ENCODE results near the gene ANKRD55. TPM values are rescaled to one million over a fixed set of nuclear protein-coding genes. Genes with fewer than 3 reads are reported as not detected.
A peak's percentile ranks its signal among the peaks of the same experiment; 100 is the strongest.

ANKRD55 gene
- total and polyA plus RNA-seq, 9 of the 15 experiments (the other 6 are each of a cell fraction or from before 2014, with no cell fraction given), result 3.4 to 10.6 (median 6.5) TPM

DNA sequence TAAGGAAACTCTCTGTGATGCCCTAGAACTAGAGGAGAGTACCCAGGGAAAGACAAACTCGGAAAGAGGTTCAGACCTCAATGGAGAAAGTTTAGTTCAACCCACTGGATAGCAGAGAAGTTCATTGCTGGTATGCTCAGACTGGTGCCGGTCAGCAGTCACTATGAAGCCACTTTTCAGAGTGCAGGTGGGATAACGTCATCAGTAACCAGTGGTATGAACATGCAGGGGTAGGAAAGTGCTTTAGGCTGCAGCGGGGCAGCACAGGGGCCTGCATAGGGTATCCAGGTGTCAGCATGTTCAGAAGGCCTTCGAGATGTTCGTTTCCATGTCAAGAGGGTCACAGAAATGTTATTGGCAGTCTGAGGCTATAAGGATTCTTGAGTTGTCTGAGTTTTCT is 20.8 kb upstream of the ANKRD55 start:
- Histone ChIP-seq H3K9me3 (replicated peaks; ENCODE audit: control insufficient read depth, insufficient read depth, low read depth, low read length) (peaks cover 3% of the 10 kb centered on the region; the same call in 1 of the 2 replicates), H3K27me3 (ENCODE audit: control insufficient read depth in 2 of 2, insufficient read depth in 2 of 2, low read length in 2 of 2) (no peaks in the 10 kb centered on the region), H3K4me3 (no peak overlapping the region), H3K9ac (ENCODE audit: insufficient read depth in 1 of 2, low read depth in 2 of 2, low read length in 2 of 2) (no peak overlapping the region), H3K36me3 (ENCODE audit: control insufficient read depth, insufficient read depth, low read length) (no peaks in the 10 kb centered on the region), H3K27ac (ENCODE audit: extremely low read depth, low read depth, low read length) (peak overlapping the region; percentile 52; the same call in 2 of the 3 replicates), H3K4me1 (replicated peaks in 1 of 2; ENCODE audit: control insufficient read depth in 2 of 2, insufficient read depth in 2 of 2, low read length in 2 of 2) (peaks cover 12 to 34% of the 10 kb centered on the region in 2 experiments), H3K79me2 (ENCODE audit: control insufficient read depth, insufficient read depth, low read length) (no peaks in the 10 kb centered on the region), H3K4me2 (ENCODE audit: insufficient read depth, low read length) (peak overlapping the region; percentile 30; the same call in 1 of the 2 replicates), H4K20me1 (replicated peaks; ENCODE audit: control insufficient read depth, insufficient read depth, low read length) (no peaks in the 10 kb centered on the region), H3K9me1 (ENCODE audit: control insufficient read depth, insufficient read depth, low read length) (no peaks in the 10 kb centered on the region), H2AFZ (ENCODE audit: low read depth, low read length) (peak overlapping the region; percentile 79)
- ChIA-PET POLR2A (no interaction called here), CTCF (ENCODE audit: low intra/inter-chr PET ratio) (no interaction called here)
- in situ Hi-C loops (cut with MboI) (no loop called here), intact Hi-C loops (cut with micrococcal nuclease) (no loop called here)
- 45% methylated on average over 6 of the region's 6 CpGs for WGBS (ENCODE audit: insufficient coverage, low coverage, missing lambda C conversion rate)
- BruUV-seq (replicated peaks), result no TSS peak
- peak; percentile 79 for FAIRE-seq
- peak; percentile 76 for ATAC-seq
- peak in 2 of 4 experiments; percentile 35 to 42 for DNase-seq (ENCODE audit: extremely low read depth in 1 of 4, low spot score in 3 of 4)
- no peak for TF ChIP-seq CEBPZ (IDR thresholded peaks at IDR 0.05; ENCODE audit: borderline replicate concordance, low read depth, low read length)
- TF ChIP-seq RBBP5 (IDR thresholded peaks at IDR 0.05; ENCODE audit: borderline replicate concordance, insufficient read depth, low read length, poor library complexity, severe bottlenecking), result no peak
- TF ChIP-seq, protein P1, sequence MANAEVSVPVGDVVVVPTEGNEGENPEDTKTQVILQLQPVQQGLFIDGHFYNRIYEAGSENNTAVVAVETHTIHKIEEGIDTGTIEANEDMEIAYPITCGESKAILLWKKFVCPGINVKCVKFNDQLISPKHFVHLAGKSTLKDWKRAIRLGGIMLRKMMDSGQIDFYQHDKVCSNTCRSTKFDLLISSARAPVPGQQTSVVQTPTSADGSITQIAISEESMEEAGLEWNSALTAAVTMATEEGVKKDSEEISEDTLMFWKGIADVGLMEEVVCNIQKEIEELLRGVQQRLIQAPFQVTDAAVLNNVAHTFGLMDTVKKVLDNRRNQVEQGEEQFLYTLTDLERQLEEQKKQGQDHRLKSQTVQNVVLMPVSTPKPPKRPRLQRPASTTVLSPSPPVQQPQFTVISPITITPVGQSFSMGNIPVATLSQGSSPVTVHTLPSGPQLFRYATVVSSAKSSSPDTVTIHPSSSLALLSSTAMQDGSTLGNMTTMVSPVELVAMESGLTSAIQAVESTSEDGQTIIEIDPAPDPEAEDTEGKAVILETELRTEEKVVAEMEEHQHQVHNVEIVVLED (CRISPR knock-in tag; IDR thresholded peaks at IDR 0.05), result no peak
- TF ChIP-seq CCNT2 (IDR thresholded peaks at IDR 0.05; ENCODE audit: borderline replicate concordance, extremely low read depth, insufficient read length, low read depth, low read length), result no peak
- no peak for TF ChIP-seq ZNF586 (CRISPR knock-in tag; conservative IDR thresholded peaks at IDR 0.05)
- 0 out of 2 replicates have a peak, but pooled peaks have one; percentile 50 for TF ChIP-seq RFX5 (IDR thresholded peaks at IDR 0.05; ENCODE audit: low read depth, low read length)
- no peak for TF ChIP-seq ZFP1 (CRISPR knock-in tag; IDR thresholded peaks at IDR 0.05)
- TF ChIP-seq TOE1 (IDR thresholded peaks at IDR 0.05; ENCODE audit: borderline replicate concordance), result no peak
- no peak for TF ChIP-seq TOE1 (CRISPR knock-in tag; IDR thresholded peaks at IDR 0.05; ENCODE audit: borderline replicate concordance, low read depth)
- TF ChIP-seq NR4A1 (CRISPR knock-in tag; IDR thresholded peaks at IDR 0.05), result no peak
- TF ChIP-seq NR4A1 (tag; IDR thresholded peaks at IDR 0.05), result 0 out of 2 replicates have a peak, but pooled peaks have one; percentile 46

All from K562 (cell line).